Stimulated activated CD8-positive, alpha-beta memory T cell treated with anti-CD3 and anti-CD28 coated beads, Interleukin-2, amount 100 ng/mL, for 48 hours (primary cell): ENCODE data around the gene ME2.
"Not testable (repeated sequence)": the region's sequence is repeated elsewhere in the genome, so short reads cannot be mapped to it uniquely, and the experiment has no call there.

ENCODE experiments used
- DNase-seq, 2 donors: peaks; one replicate each; pipeline ENCODE4 v3.0.0-alpha.2; 2020; ENCODE audit warnings: low read depth in 2 of 2

ME2 gene

DNA sequence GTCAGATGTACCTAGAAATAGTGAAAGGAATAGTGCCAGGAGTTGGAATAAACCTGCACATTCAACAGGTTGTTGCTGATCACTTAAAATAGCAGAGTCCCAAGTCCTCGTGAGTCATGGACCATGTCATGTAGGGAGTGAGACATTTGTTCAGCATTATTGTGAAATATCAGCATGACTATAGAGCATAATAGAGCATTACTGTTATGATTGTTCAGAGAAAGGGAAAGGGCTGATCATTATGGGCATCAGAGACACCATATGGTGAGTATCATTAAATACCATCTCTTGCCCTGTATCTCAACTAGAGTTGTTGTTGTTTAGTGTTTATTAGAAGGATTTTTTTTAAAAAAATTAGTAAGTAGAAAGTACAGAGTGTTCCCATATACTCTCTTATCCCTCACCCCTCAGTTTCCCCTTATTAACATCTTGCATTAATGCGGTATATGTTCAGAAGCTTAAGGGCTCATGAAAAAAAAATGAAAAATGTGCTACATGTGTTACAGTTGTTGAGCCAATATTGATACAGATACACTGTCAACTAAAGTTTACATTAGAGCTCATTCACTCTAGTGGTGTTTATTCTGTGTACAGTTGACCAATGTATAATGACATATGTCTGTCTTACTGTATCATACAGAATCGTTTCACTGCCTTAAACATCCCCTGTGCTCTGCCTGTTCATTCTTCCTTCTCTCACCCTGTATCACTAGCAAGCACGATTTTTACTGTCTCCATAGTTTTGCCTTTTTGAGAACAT lies 94.6 kb downstream of the ME2 start:
- DNase-seq = no peak

DNA sequence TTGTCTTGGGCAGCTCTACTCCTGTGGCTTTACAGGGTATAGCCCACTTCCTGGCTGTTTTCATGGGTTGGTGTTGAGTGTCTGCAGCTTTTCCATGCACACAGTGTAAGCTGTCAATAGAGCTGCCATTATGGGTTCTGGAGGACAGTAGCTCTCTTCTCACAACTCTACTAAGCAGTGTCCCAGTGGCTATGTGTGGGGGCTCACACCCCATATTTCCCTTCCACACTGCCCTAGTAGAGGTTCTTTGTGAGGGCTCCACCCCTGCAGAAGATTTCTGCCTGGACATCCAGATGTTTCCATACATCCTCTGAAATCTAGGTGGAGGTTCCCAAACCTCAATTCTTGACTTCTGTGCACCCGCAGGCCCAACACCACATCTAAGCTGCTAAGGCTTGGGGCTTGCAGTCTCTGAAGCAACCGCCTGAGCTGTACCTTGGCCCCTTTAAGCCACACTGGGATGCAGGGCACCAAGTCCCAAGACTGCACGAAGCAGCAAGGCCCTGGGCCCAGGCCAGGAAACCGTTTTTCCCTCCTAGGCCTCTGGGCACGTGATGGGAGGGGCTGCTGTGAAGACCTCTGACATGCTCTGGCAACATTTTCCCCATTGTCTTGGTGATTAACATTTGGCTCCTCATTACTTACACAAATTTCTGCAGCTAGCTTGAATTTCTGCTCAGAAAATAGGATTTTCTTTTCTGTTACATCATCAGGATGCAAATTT lies 98.3 kb downstream of the ME2 start:
- DNase-seq = no peak

DNA sequence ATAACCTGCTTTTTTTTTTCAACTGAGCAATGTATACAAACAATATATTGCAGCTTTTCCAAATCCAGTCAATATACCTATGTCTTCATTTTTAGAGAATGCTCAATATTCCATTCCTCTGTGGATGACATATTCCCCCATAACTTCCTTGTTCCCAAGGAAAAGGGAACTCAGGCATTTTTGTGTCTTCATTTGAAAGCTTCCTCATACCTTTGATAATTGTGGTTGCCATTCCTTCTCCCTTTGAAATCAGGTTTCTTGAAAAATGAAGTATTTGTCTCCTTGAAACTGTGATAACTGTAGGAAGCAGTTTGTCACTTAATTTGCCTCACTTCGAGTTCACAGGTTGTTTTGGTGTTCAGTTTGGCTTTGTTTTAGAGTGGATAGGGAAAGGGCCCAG lies 102.5 kb downstream of the ME2 start:
- no peak for DNase-seq

DNA sequence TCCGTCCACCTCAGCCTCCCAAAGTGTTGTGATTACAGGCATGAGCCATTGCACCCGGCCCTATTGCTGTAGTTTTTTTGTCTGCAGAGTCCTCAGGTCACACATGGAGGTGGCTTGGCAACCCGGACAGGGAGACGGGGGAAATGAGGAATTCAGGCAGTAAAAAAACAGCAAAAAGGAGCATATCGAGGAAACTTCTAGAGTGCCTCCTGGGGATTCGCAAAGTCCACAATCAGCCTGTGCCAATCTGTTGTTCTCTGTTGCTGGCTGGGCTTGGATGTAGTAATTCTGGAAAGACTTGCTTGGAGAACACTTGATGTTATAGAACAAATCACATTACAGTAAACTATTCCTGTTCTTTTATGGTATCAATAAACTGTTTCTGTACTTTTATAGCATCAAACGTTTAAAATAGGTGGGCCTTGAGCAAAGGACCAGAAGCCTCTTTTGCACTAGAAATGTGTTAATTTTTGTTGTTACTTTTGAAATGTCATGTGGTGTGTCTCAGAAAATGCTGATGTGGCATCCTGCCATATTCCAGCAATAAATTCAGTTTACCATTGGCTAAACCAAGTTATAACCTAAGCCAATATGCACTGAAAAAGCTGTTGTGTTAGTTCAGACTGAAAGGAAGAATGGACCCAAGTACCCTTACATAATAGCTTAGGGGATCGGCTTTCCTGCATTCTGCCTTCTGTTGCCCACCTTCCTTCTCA lies 103.3 kb downstream of the ME2 start:
- no peak for DNase-seq

DNA sequence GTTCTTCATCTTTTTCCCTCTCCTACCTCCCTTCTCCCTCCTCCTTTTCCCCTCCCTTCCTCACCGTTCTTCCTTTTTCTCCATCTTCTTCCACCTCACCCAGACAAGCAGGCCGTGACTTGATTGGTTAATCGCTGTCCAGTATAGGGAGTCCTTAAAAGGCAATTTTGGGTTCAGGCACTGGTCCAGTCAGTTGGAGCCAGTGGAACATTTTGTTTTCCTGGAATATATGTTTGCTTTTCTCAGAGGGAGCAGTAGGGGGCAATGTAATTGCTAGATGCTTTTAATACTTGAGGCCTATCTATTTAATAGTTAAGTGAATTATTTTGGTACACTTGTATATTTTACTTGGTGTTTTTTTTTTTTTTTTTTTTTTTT lies 103.9 kb downstream of the ME2 start:
- no peak for DNase-seq

DNA sequence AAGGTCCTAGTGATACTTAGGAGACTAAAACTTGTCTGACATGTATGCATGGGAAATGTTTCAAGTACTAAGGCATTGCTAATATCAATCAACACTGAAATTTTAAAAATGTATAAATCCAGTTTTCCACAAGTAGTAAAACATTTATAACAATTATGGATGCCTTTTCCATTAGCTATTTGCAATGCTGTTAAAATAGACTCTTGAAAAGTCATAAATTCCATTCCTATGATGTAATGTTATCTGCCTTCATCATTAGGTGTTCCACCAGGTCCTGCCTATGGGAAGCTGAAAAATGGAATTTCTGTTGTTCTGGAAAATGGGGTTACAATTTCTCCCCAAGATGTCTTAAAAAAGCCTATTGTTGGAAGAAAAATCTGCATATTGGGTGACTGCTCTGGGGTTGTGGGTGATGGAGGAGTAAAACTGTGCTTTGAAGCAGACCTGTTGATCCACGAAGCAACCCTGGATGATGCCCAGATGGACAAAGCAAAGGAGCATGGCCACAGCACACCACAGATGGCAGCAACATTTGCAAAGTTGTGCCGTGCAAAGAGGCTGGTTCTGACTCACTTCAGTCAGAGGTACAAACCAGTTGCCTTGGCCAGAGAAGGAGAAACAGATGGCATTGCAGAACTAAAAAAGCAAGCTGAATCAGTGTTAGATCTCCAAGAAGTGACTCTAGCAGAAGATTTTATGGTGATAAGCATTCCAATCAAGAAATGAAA lies 107.6 kb downstream of the ME2 start:
- DNase-seq = no peak

DNA sequence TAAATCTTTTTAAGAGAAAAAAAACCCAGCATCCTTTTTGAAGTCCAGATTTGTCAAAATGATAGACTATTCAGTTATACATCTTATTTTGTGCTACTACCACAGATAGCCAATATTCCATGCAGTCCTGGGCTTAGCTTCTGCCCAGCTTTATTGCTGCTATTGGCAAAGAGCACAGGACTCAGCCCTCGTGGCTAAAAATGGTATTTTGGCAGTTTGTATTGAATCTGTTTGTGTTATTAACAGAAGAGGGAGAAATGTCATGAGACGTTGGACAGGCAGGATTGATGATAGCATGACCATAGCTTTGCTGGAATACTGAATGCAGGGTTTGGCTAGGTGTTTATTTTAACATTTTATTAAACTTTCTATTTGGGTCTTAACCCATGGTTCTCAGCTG lies 108.3 kb downstream of the ME2 start:
- DNase-seq = no peak

DNA sequence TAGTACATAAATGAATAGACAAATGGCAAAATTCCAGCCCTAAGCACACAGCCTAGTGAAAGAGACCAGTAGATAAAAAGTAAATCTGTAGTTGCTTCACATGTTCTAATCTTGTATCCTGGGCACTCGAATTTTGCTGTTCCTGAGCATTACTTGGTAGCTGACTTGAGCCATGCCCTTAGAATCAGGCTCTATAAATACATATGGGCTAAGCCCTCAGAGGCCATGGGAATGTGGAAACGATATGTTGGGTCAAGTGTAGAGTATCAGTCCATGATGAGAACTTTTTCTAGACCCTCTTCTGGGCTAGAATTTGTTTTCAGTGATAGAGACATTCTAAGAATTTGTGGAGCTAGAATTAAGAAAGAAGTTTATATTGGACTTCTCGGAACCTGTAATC lies 110.8 kb downstream of the ME2 start:
- DNase-seq = no peak

DNA sequence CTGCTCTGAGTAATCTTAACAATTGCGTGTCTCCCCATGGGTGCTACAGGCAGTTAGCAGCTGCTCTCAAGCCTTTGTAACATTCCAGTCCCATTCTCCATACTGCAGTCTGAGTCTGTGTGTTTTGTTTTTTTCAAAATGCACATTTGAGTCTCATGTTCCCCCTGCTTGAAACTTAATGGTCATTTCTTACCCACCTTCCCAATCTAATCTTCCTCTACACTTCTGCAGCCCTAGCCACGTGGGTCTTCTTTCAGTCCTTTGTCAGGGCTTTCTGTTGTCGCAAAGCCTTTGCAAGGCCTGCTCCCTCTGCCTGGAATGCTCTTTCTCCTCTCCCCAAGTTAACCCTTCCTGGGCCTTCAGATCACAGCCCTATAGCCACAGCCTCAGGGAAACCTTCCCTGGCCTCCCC lies 113.4 kb downstream of the ME2 start:
- DNase-seq = no peak

DNA sequence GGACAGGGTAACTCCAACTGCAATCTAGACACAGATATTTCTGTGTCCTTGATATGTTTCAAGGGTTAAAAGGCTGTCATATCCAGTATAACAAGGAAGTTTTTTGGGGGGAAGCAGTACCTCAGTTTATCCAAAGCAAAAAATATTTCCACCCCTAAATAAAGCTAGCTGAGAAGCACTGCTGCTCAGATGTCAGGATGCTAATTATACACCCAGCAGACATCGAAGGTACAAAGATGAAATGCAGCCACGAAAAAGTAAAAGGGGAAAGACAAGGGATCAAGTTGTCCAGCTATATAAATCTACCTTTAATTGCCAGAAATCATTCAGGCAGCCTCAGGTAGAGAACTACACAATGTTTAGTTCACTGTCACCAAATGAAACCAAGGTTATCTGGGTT lies 115.1 kb downstream of the ME2 start:
- DNase-seq = no peak

DNA sequence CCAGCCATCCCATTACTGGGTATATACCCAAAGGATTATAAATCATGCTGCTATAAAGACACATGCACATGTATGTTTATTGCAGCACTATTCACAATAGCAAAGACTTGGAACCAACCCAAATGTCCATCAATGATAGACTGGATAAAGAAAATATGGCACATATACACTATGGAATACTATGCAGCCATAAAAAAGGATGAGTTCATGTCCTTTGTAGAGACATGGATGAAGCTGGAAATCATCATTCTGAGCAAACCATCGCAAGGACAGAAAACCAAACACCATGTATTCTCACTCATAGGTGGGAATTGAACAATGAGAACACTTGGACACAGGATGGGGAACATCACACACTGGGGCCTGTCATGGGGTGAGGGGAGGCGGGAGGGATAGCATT lies 124.3 kb downstream of the ME2 start:
- not testable (repeated sequence) for DNase-seq
